Heart right ventricle (tissue), 16 donors: ENCODE results near the gene PALD1. TPM values are rescaled to one million over a fixed set of nuclear protein-coding genes. Genes with fewer than 3 reads are reported as not detected.

Experiments used
- ATAC-seq, 8 donors: fragments of 200-7000 bp; cut with Tn5 transposase; one replicate each; pipeline ENCODE4 v1.9.1; 2020; ENCODE audit warnings: mild to moderate bottlenecking in 8 of 8, moderate library complexity in 8 of 8, moderate number of reproducible peaks in 1 of 8
- DNase-seq, 2 donors: peaks; one replicate each; pipeline ENCODE4 v3.0.0-alpha.2; 2020
- H3K27ac ChIP-seq, 10 donors: fragments of 200-600 bp; sonication (generic) in 2 of 10; one replicate each; pipeline versions ENCODE4 v1.5.0 to v1.8.0; 2020 to 2022; ENCODE audit warnings: mild to moderate bottlenecking in 3 of 10
- H3K27me3 ChIP-seq, 7 donors: fragments of 200-600 bp; one replicate each; pipeline ENCODE4 v1.8.0; 2021 to 2022; ENCODE audit warnings: mild to moderate bottlenecking in 2 of 7
- H3K36me3 ChIP-seq, 9 donors: fragments of 200-600 bp; sonication (generic) in 1 of 9; one replicate each; pipeline versions ENCODE4 v1.5.0 to v1.8.0; 2020 to 2022; ENCODE audit warnings: mild to moderate bottlenecking in 2 of 9
- H3K4me1 ChIP-seq, 9 donors: fragments of 200-600 bp; sonication (generic) in 1 of 9; one replicate each; pipeline versions ENCODE4 v1.5.0 to v1.8.0; 2020 to 2022; ENCODE audit warnings: mild to moderate bottlenecking in 4 of 9
- H3K4me3 ChIP-seq, 10 donors: fragments of 200-600 bp; sonication (generic) in 2 of 10; one replicate each; pipeline versions ENCODE4 v1.5.0 to v1.8.0; 2020 to 2022; ENCODE audit warnings: mild to moderate bottlenecking in 7 of 10, moderate library complexity in 2 of 10
- H3K9me3 ChIP-seq, 11 donors: fragments of 200-600 bp in 10 of 11; sonication (generic) in 2 of 11; one replicate each; pipeline versions ENCODE4 v1.5.0 to v1.8.0; 2013 to 2022; ENCODE audit warnings: mild to moderate bottlenecking in 2 of 11, control low read depth in 1 of 11, moderate library complexity in 1 of 11
- WGBS, 2 donors: extraction: QIAGEN DNeasy Blood & Tissue Kit; methylation state at CpG; one replicate each; pipeline ENCODE4 v1.1.7; 2013; ENCODE audit warnings: inconsistent platforms in 1 of 2; 5-methylcytosine and 5-hydroxymethylcytosine counted together
- intact Hi-C, 10 donors: fragments of 100-400 bp; cut with DNase I; formaldehyde crosslinking; loops; one replicate each; pipeline versions ENCODE4 v1.11.1 to v1.14.2; 2022
- polyA plus RNA-seq, 2 donors: library from polyadenylated mRNA; stranded (reverse); fragments of 200-250 nt; gene quantifications; one replicate each; pipeline ENCODE4 v1.2.3, GENCODE V29; 2013
- total RNA-seq, 10 donors: library from RNA; stranded (reverse); fragmentation: NEBNext Ultra II Directional in 3 of 10; extraction: Animal tissue kit (Norgen Biotek cat#: 25700) in 3 of 10; gene quantifications; one replicate each; pipeline versions ENCODE4 v1.2.1 to v1.2.4, GENCODE V29; 2021 to 2023
- TF ChIP-seq, protein P1 (sequence below), 9 donors: fragments of 200-600 bp; sonication (generic) in 2 of 9; IDR thresholded peaks; one replicate each; pipeline versions ENCODE4 v1.5.0 to v1.8.0; 2021 to 2022; ENCODE audit warnings: antibody characterized with exemption in 9 of 9, mild to moderate bottlenecking in 5 of 9, moderate library complexity in 1 of 9
- donor health status: Arrhythmogenic right ventricular cardiomyopathy.
- donor health status: ischemic (EF 13 %, LVEDD 7.1; RV severe dilation, severe dysfunction).
- donor health status: healthy with polysubstance abuse.
- donor health status: DM: no; HTN: yes; CAD: no.
- donor health status: DM: no; HTN: no; CAD: no.
- donor health status: ischemic (EF 25% LVEDD 6.9; RV normal size, moderate dysfunction).
- donor health status: ischemic (EF 25% LVEDD 5.7; RV mildly dilated, moderate dysfunction).
- donor health status: healthy.
- donor health status: DM: yes; HTN: yes; CAD: no.
- donor health status: Ischemic cardiomyopathy.
- donor health status: ischemic (EF 35%, LVEDD 5.7; RV mildly dilated, moderate dysfunction).
- donor health status: nonischemic (EF 11% LVEDD 7.7; RV severe dilation, severe dysfunction).
- donor health status: DM: yes; HTN: yes; CAD: no.
- donor health status: PGD.
- donor health status: ischemic (EF 29% LVEDD 5.4; RV normal size, mild dysfunction).
- donor health status: nonischemic (EF 23%, LVEDD 6.1; RV moderate dilation, normal function).

PALD1 gene
- total and polyA plus RNA-seq, 12 donors = 4.1 to 10.3 (median 5.9) TPM

DNA sequence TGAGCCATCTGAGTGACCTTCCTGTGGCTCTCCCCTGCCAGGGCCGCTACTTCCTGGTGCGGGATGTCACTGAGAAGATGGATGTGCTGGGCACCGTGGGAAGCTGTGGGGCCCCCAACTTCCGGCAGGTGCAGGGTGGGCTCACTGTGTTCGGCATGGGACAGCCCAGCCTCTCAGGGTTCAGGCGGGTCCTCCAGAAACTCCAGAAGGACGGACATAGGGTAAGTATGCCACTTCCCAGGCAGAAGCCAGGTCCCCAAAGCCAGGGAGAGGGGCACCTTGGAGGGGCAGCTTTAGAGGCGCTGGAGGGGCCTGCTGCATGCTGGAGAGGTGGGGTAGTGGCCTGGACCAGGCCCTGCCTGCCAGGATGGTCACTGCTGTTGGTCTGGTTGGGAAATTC is 51.3 kb downstream of the PALD1 start:
- no peak for ATAC-seq
- Histone ChIP-seq H3K27ac (no peak overlapping the region), H3K9me3 (no peaks in the 10 kb centered on the region), H3K4me1 (peaks cover 0 to 4% (median 0%) of the 10 kb centered on the region in 9 donors), H3K36me3 (peaks cover 0 to 76% (median 9%) of the 10 kb centered on the region in 9 donors), H3K4me3 (no peak overlapping the region), H3K27me3 (no peaks in the 10 kb centered on the region)
- no peak for DNase-seq
- intact Hi-C loops = no loop called here
- TF ChIP-seq, protein P1, sequence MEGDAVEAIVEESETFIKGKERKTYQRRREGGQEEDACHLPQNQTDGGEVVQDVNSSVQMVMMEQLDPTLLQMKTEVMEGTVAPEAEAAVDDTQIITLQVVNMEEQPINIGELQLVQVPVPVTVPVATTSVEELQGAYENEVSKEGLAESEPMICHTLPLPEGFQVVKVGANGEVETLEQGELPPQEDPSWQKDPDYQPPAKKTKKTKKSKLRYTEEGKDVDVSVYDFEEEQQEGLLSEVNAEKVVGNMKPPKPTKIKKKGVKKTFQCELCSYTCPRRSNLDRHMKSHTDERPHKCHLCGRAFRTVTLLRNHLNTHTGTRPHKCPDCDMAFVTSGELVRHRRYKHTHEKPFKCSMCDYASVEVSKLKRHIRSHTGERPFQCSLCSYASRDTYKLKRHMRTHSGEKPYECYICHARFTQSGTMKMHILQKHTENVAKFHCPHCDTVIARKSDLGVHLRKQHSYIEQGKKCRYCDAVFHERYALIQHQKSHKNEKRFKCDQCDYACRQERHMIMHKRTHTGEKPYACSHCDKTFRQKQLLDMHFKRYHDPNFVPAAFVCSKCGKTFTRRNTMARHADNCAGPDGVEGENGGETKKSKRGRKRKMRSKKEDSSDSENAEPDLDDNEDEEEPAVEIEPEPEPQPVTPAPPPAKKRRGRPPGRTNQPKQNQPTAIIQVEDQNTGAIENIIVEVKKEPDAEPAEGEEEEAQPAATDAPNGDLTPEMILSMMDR (IDR thresholded peaks at IDR 0.05) = no peak
- 89 to 90% methylated on average over 8 of the region's 8 CpGs for WGBS, 2 donors

DNA sequence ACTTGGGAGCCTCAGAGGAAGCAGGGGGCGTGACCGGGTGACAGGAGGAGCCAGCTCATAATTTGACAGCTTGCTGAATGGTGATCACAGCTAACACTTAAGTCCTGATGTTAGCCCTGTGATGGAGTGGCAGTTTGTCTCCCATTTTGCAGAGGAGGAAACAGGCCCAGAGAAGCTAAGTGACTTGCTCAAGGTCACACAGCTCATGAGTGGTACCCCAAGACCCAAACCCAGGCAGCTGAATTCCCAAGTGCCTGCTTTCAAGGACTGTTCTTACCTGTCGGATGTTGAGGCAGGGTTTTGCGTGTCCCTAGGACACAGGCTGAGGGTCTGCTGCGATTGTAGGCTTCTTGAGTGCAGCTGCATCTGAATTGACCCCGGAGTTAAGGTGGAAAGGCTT is 51.7 kb downstream of the PALD1 start:
- no peak overlapping the region for H3K27ac ChIP-seq
- DNase-seq (no peak), ATAC-seq (no peak)
- no peak overlapping the region for H3K4me3 ChIP-seq
- H3K4me1 ChIP-seq = peaks cover 0 to 4% (median 0%) of the 10 kb centered on the region in 9 donors
- peaks cover 0 to 80% (median 9%) of the 10 kb centered on the region in 9 donors for H3K36me3 ChIP-seq
- no peaks in the 10 kb centered on the region for H3K9me3 ChIP-seq
- TF ChIP-seq, protein P1 (IDR thresholded peaks at IDR 0.05) = no peak
- WGBS, 2 donors = 95 to 96% methylated on average over 6 of the region's 6 CpGs
- intact Hi-C loops = no loop called here
- no peaks in the 10 kb centered on the region for H3K27me3 ChIP-seq

DNA sequence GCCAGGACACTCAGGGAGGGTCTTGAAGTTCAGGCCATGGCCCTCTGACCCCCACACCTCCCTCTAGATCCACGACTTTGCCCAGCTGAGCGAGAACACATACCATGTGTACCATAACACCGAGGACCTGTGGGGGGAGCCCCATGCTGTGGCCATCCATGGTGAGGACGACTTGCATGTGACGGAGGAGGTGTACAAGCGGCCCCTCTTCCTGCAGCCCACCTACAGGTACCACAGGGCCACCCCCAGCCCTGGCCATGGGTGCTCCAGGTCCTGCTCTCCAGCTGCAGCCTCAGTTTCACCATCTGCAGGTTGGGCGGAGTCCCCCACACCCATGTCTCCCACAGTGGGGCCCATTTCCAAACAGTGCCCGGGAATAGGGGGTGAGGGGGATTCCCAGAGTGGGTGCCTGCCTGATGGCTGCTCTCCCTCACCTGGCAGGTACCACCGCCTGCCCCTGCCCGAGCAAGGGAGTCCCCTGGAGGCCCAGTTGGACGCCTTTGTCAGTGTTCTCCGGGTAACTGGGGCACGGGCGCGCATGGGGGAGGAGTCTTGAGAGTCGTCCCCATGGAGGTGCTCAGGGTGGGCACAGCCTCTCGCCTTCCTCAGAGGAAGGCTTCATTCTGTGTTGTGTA is 54.1 kb downstream of the PALD1 start:
- H3K36me3 ChIP-seq = peaks cover 0 to 82% (median 9%) of the 10 kb centered on the region in 9 donors
- TF ChIP-seq, protein P1 (IDR thresholded peaks at IDR 0.05) = no peak
- no peak overlapping the region for H3K27ac ChIP-seq
- ATAC-seq (no peak), DNase-seq (no peak)
- intact Hi-C loops = no loop called here
- H3K27me3 ChIP-seq = no peaks in the 10 kb centered on the region
- no peak overlapping the region for H3K4me3 ChIP-seq
- 96% methylated on average over 17 of the region's 17 CpGs for WGBS, 2 donors
- H3K4me1 ChIP-seq = no peaks in the 10 kb centered on the region
- no peaks in the 10 kb centered on the region for H3K9me3 ChIP-seq

DNA sequence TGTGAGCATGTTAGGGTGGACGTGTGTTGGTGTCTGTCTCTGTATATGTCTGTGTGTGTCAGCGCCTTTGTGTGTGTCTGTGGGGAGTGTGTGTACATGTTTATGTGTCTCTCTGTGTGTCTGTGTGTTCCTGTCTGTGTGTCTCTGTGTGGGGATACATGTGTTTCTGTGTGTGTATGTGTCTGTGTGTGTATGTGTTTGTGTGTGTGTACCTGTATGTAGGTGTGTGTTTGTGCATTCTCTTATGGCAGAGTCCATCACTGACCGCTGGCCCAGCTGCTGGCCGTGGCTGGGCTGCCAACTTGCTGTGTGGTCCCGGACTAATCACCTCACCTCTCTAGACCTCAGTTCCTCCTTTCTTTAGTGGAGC is 54.6 kb downstream of the PALD1 start:
- Histone ChIP-seq H3K27ac (no peak overlapping the region), H3K36me3 (peaks cover 0 to 87% (median 9%) of the 10 kb centered on the region in 9 donors), H3K27me3 (no peaks in the 10 kb centered on the region), H3K4me3 (no peak overlapping the region), H3K9me3 (no peaks in the 10 kb centered on the region), H3K4me1 (no peaks in the 10 kb centered on the region)
- TF ChIP-seq, protein P1 (IDR thresholded peaks at IDR 0.05) = no peak
- intact Hi-C loops = no loop called here
- ATAC-seq (no peak), DNase-seq (no peak)
- WGBS, 2 donors = 93 to 96% methylated on average over 5 of the region's 5 CpGs
